Stomach (tissue), 4 donors: ENCODE measurements around the gene FAM149B1.

ENCODE experiments used
- EP300 ChIP-seq: sonication (generic); formaldehyde crosslinking; IDR thresholded peaks from one replicate; pipeline ENCODE4 v1.6.1; 2017; ENCODE audit warnings: antibody characterized with exemption
- POLR2A ChIP-seq, 4 donors: fragments of 450-650 bp; IDR thresholded peaks; one replicate each; pipeline ENCODE4 v1.6.1; 2016; ENCODE audit warnings: antibody characterized with exemption in 4 of 4, control low read depth in 2 of 4, mild to moderate bottlenecking in 1 of 4, moderate library complexity in 1 of 4
- TF ChIP-seq, protein P1 (sequence below), 7 experiments: fragments of 450-650 bp in 4 of 7; fragments of 200-600 bp in 3 of 7; sonication (generic) in 3 of 7; IDR thresholded peaks; one replicate each; pipeline ENCODE4 v1.5.1; 2016 to 2019; ENCODE audit warnings: antibody characterized with exemption in 7 of 7, control low read depth in 2 of 7, mild to moderate bottlenecking in 1 of 7

DNA sequence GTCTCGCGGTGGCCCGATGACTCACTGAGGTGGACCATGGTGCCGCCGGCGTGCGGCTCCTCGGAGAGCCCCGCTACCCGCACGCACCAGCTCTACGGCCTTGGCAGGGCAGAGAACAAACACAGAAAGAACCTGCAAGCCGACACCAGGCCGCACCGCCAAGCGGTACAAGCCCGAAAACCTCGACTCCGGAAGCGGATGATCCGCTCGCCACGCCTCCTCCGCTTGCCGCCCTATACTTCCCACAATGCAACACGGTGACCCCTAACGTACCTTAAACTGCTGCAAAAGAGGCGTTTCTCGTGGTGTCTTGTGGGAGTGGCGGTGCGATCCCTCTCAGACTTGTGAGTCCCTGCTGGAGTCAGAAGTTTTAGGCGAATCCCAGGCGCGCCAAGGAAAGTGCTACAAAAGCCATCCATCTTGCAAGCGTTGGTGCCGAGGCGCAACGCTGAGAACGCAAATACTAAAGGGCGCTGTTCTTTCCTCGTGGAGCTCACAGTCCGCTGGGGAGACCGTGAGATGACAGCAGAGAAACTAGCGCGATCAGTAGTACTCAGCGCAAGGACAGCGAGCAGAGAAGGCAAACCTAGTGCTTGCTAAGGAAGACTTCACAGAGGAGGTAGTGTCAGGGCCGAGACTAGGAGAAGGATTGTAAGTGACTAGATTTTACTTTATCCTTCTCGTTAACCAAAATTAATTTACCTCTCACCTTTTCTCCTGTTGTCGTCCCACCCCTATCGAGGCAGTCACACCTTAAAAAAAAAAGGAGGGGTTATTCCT is 84.7 kb downstream of the FAM149B1 start, which contains the start of gene MRPS16:
- TF ChIP-seq POLR2A (IDR thresholded peaks at IDR 0.05): peak in 1 of 4 donors; percentile 55
- TF ChIP-seq, protein P1, sequence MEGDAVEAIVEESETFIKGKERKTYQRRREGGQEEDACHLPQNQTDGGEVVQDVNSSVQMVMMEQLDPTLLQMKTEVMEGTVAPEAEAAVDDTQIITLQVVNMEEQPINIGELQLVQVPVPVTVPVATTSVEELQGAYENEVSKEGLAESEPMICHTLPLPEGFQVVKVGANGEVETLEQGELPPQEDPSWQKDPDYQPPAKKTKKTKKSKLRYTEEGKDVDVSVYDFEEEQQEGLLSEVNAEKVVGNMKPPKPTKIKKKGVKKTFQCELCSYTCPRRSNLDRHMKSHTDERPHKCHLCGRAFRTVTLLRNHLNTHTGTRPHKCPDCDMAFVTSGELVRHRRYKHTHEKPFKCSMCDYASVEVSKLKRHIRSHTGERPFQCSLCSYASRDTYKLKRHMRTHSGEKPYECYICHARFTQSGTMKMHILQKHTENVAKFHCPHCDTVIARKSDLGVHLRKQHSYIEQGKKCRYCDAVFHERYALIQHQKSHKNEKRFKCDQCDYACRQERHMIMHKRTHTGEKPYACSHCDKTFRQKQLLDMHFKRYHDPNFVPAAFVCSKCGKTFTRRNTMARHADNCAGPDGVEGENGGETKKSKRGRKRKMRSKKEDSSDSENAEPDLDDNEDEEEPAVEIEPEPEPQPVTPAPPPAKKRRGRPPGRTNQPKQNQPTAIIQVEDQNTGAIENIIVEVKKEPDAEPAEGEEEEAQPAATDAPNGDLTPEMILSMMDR (IDR thresholded peaks at IDR 0.05): no peak
- no peak for TF ChIP-seq EP300
